Measurements from ENCODE around the gene ZMAT3.

DNA sequence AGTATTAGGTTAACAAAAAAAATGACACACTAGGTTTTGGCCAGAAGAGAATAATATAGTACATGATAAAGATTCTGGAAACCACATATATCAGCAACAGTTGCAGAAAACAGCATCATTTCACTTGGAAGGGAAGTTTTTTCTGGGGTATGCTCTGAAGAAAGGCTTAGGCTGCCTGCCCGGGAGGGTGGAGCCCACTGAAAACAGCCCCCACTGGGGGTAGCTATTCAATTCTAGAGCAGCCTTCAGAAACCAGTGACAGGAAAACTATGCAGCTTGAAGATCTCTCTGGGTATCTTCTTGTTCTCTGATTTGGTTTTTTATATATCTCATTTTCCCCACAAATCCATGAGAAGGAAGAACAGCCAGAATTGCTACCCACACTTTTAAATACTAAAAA is 43.2 kb downstream of the ZMAT3 start:
- no peak for TF ChIP-seq CHD2 (IDR thresholded peaks at IDR 0.05; ENCODE audit: low read length)
- TF ChIP-seq POLR2AphosphoS5 (IDR thresholded peaks at IDR 0.05; ENCODE audit: low read depth, low read length), result no peak
